DND-41 (cell line): ENCODE measurements around the gene TUBA1A.

Source experiments
- EZH2 ChIP-seq: IDR thresholded peaks from 3 replicates; pipeline ENCODE4 v1.6.1; 2012; ENCODE audit warnings: borderline replicate concordance, low read depth, mild to moderate bottlenecking, moderate library complexity, low read length, inconsistent platforms; ENCODE audit not compliant: severe bottlenecking
- TF ChIP-seq, protein P1 (sequence below): IDR thresholded peaks from 2 replicates; pipeline ENCODE4 v1.5.1; 2012; ENCODE audit warnings: borderline replicate concordance, low read length, moderate library complexity, mild to moderate bottlenecking; ENCODE audit not compliant: poor library complexity, severe bottlenecking; ENCODE audit errors: extremely low read depth

DNA sequence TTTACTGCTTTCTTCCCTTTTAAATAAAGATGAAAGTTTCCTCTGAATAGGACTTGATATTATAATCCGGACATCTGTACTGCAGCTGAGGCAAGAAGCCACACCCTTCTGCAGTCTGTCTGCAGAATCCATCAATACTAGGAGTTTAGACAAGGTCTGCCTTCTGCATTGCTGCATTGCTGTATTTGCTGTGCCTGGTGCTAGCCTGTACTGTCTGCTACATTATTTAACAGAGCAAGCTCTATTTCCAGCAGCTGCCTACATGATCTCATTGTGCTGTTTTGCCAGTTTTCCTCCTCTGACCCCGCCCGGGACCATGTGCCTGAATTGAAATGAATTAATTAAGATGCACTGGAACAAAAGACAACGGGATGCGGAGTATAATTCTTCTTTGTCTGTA is 1.7 kb downstream of the TUBA1A start:
- TF ChIP-seq, protein P1, sequence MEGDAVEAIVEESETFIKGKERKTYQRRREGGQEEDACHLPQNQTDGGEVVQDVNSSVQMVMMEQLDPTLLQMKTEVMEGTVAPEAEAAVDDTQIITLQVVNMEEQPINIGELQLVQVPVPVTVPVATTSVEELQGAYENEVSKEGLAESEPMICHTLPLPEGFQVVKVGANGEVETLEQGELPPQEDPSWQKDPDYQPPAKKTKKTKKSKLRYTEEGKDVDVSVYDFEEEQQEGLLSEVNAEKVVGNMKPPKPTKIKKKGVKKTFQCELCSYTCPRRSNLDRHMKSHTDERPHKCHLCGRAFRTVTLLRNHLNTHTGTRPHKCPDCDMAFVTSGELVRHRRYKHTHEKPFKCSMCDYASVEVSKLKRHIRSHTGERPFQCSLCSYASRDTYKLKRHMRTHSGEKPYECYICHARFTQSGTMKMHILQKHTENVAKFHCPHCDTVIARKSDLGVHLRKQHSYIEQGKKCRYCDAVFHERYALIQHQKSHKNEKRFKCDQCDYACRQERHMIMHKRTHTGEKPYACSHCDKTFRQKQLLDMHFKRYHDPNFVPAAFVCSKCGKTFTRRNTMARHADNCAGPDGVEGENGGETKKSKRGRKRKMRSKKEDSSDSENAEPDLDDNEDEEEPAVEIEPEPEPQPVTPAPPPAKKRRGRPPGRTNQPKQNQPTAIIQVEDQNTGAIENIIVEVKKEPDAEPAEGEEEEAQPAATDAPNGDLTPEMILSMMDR: no peak
- TF ChIP-seq EZH2: no peak
